NCI-H2081 (cell line): ENCODE data around the gene DGCR6.
"Not testable (repeated sequence)": the region's sequence is repeated elsewhere in the genome, so short reads cannot be mapped to it uniquely, and the experiment has no call there.

ENCODE experiments used
- DNase-seq, 2 experiments: peaks; one replicate each; lab custom pipeline; 2025; lab: John Stamatoyannopoulos, UW

Gene DGCR6

DNA sequence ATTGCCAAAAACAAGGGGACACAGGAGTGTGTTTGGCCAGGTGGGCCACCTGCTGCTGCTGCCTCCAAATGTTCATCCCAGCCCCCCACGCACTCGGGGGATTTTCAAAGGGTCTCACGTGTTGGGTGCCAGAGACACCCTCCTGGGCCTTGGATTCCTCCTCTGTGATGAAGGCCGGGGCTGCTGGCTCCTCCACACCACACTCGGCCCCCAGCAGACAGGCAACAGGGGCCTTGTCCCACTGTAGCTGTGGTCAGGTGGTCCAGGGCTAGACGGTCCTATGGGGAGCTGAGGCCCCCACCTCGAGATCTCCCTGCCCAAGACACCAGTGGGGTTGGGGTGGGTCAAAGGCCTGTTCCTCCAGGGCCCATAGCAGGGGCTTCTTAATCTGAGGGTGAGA, 55.1 kb downstream of the DGCR6 start:
- not testable (repeated sequence) for DNase-seq
